GM23248 (cell line): Measurements from ENCODE around the gene ACAP2.

ENCODE experiments used
- EZH2 ChIP-seq: fragments of 200-600 bp; sonication (generic); IDR thresholded peaks from 2 replicates; pipeline ENCODE4 v1.6.1; 2018; ENCODE audit warnings: antibody characterized with exemption, mild to moderate bottlenecking; ENCODE audit not compliant: insufficient read depth, poor library complexity, severe bottlenecking
- EZH2phosphoT487 ChIP-seq: fragments of 200-600 bp; sonication (generic); IDR thresholded peaks from 2 replicates; pipeline ENCODE4 v1.6.1; 2018; ENCODE audit warnings: antibody characterized with exemption, moderate library complexity, mild to moderate bottlenecking, low read depth; ENCODE audit not compliant: insufficient read depth

DNA sequence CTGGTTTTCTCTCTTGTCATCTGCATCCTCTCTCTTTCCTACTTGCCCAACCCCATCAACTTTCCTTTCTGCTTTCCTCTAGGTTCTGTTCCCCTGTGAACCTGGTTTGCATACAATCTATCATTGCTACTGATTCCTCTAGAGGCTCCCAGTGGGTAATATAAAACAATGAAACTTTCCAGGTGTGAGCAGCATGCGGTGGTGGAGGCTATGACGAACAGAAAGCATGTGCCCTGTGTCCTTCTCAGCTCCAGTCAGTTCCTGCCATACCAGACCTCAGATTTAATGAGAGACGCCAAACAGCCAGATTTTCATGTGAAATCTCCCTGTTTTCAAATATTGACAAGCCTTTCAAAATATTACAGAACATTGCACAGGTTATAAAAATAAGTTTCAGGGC is 3.5 kb upstream of the ACAP2 start:
- TF ChIP-seq EZH2 (no peak), EZH2phosphoT487 (no peak)
